Measurements from ENCODE around the gene IQGAP3. TPM values are rescaled to one million over a fixed set of nuclear protein-coding genes. Genes with fewer than 3 reads are reported as not detected.
A peak's percentile ranks its signal among the peaks of the same experiment; 100 is the strongest.

The IQGAP3 gene
- total and polyA plus RNA-seq, 7 experiments from 2014 or later, result 0.24 to 14.4 TPM; not detected in 5

DNA sequence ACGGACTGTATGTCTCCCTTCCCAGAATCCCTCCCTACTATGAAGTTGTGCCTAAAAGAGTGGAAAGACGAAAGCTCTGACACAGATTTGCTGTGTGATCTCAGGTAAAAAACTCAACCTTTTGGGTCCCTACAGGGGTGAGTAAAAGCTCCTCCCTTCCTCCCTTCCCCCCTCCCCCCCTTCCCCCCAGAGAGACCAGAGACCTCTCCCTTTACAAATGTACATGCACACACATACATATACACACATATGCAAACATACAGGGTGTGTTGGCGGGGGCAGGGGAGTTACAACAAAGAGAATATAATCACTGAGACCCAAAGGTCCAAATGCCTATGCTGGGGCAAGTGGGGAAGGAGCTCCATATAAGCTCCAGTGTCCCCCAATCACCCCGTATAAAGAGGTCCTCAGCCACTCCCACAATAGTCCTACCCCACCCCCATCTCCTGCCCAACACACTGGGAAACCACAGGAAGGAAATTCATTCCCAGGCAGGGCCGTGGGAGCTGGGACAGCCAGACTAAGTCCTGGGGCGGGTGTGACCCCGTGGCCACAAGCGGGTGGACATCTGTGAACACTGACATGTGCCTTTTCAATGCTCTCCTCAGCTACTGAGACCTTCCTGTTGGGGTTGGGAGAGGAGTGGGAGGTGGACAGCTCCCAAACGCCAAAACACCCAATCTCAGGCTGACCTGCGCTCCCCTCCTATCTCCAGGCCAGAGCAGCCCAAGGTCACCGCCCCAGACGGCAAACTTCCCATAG is 73.8 kb downstream of the IQGAP3 start:
- Histone ChIP-seq H3K9me3 (ENCODE audit: control insufficient read depth in 2 of 3, low read length in 3 of 3) (no peaks in the 10 kb centered on the region), H3K27ac (ENCODE audit: low read depth, low read length) (peak overlapping the region; percentile 99), H3K36me3 (ENCODE audit: control insufficient read depth in 2 of 3, insufficient read depth in 3 of 3, low read length in 3 of 3) (peaks cover 0 to 6% (median 4%) of the 10 kb centered on the region in 3 experiments), H3K27me3 (ENCODE audit: control insufficient read depth in 2 of 2, insufficient read depth in 2 of 2, low read length in 2 of 2) (no peaks in the 10 kb centered on the region), H3K4me1 (ENCODE audit: control insufficient read depth in 2 of 2, insufficient read depth in 2 of 2, low read length in 2 of 2) (peaks cover 74 to 75% of the 10 kb centered on the region in 2 donors), H3K4me3 (ENCODE audit: low read length) (peak overlapping the region; percentile 62)
- no peaks in the 10 kb centered on the region for H3K27me3 Mint-ChIP-seq
- H3K4me3 Mint-ChIP-seq, result peak overlapping the region; percentile 86 to 97 (median 92)
- POLR2A ChIA-PET, result interaction anchor here (0.5 to 14.4 kb wide), 8 partner anchors 10 to 102 kb away, joined by 3 to 256 read pairs (median 5); partner anchors contain the start of genes GPATCH4 and NAXE
- peaks cover 52 to 77% (median 73%) of the 10 kb centered on the region in 7 donors for H3K4me1 Mint-ChIP-seq
- peak overlapping the region; percentile 28 to 100 (median 91) for H3K27ac Mint-ChIP-seq
- ATAC-seq (no peak), DNase-seq (peak in 1 of 9 donors; percentile 5)
- CTCF ChIA-PET, result interaction anchor here (1.0 to 5.0 kb wide), 6 partner anchors 8 to 129 kb away, joined by 3 to 39 read pairs (median 4); no protein-coding TSS in a partner anchor
- intact Hi-C loops (cut with micrococcal nuclease), result no loop called here
- H3K9me3 Mint-ChIP-seq, result peaks cover 0 to 1% (median 0%) of the 10 kb centered on the region in 11 donors
- H3K36me3 Mint-ChIP-seq, result peaks cover 4 to 17% (median 5%) of the 10 kb centered on the region in 5 donors

DNA sequence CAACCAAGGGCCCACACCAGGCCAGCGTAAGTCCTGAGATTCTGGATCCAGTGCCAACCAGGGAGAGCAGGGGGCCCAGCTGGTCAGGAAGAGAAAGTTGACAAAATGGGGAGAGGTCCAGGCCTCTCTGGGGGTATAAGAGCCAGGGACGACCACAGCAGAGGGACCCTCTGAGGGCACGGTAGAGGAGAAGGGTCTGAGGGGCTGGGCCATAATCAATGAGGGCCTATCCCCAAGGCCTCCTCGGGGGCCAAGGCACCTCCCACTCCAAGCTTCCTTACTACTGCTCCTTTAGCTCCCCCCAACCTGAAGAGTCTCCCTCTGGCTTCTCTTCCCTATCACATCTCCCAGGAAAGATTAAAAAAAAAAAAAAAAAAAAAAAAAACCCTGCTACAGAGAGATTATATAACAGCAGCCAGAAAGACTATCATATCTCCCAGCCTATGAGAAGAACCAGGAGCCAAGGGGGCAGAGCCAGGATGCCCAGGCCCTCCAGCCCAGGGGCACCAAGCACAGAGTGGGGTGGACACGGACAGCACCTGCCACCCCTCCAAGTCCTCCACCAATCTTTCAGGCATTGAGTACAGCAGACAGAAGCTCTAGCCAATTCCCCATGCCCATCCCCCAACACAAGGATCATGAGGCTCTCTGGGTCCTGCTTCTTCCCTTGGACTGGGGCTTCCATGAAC is 74.5 kb downstream of the IQGAP3 start:
- Mint-ChIP-seq H3K36me3 (peaks cover 4 to 15% (median 5%) of the 10 kb centered on the region in 5 donors), H3K27me3 (no peaks in the 10 kb centered on the region), H3K4me1 (peaks cover 50 to 77% (median 73%) of the 10 kb centered on the region in 7 donors), H3K4me3 (peak overlapping the region; percentile 66 to 97 (median 92)), H3K27ac (peak overlapping the region in 8 of 9 donors; percentile 74 to 100 (median 90)), H3K9me3 (peaks cover 0 to 1% (median 0%) of the 10 kb centered on the region in 11 donors)
- peak in 2 of 9 donors; percentile 5 to 7 for DNase-seq
- Histone ChIP-seq H3K4me1 (ENCODE audit: control insufficient read depth in 2 of 2, insufficient read depth in 2 of 2, low read length in 2 of 2) (peaks cover 73 to 74% of the 10 kb centered on the region in 2 donors), H3K4me3 (ENCODE audit: low read length) (peak overlapping the region; percentile 62), H3K27ac (ENCODE audit: low read depth, low read length) (peak overlapping the region; percentile 99), H3K9me3 (ENCODE audit: control insufficient read depth in 2 of 3, low read length in 3 of 3) (no peaks in the 10 kb centered on the region), H3K27me3 (ENCODE audit: control insufficient read depth in 2 of 2, insufficient read depth in 2 of 2, low read length in 2 of 2) (no peaks in the 10 kb centered on the region), H3K36me3 (ENCODE audit: control insufficient read depth in 2 of 3, insufficient read depth in 3 of 3, low read length in 3 of 3) (peaks cover 0 to 6% (median 4%) of the 10 kb centered on the region in 3 experiments)
- no peak for ATAC-seq
- CTCF ChIA-PET, result interaction anchor here (1.0 to 5.0 kb wide), 5 partner anchors 16 to 130 kb away, joined by 3 to 39 read pairs (median 4); no protein-coding TSS in a partner anchor
- POLR2A ChIA-PET, result interaction anchor here (0.7 to 14.4 kb wide), 7 partner anchors 10 to 241 kb away, joined by 3 to 256 read pairs (median 6); partner anchors contain the start of gene NAXE
- intact Hi-C loops (cut with micrococcal nuclease), result no loop called here

DNA sequence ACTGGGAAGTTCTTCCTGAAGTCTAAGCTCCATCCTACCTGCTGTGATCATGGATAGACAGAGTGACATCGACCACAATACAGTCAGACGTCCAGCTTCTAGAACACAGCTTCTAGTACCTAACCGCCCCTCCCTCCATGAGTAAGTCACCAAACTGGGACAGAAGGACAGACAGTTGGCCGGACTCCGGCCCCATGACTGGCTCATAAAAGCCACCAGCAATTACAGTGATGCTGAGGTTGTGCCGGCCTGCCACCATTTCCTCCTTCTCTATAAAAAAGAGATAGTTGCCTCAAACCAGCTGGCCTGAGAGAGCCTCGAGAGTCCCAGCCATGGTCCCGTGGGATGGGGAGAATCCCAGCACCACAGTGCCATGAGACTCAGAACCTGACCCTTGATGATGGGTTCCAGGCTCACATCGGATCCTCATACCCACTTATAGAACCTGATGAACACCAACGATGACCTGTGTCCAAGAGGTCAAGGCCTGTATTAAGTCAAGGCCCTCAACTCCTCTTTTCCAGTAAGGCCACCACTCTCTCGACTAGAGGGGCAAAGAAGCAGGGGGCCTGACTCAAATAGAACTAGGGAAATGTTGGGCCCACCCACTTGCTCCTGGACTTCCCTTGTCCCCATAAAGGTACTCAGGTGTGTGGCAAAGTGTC is 75.2 kb downstream of the IQGAP3 start:
- H3K27ac ChIP-seq (ENCODE audit: low read depth, low read length), result peak overlapping the region; percentile 9
- no peaks in the 10 kb centered on the region for H3K27me3 Mint-ChIP-seq
- peaks cover 4 to 14% (median 5%) of the 10 kb centered on the region in 5 donors for H3K36me3 Mint-ChIP-seq
- no peak overlapping the region for H3K4me3 ChIP-seq (ENCODE audit: low read length)
- POLR2A ChIA-PET, result interaction anchor here (0.7 to 14.4 kb wide), 5 partner anchors 8 to 242 kb away, joined by 3 to 256 read pairs (median 9); no protein-coding TSS in a partner anchor
- no peaks in the 10 kb centered on the region for H3K27me3 ChIP-seq (ENCODE audit: control insufficient read depth in 2 of 2, insufficient read depth in 2 of 2, low read length in 2 of 2)
- H3K4me1 ChIP-seq (ENCODE audit: control insufficient read depth in 2 of 2, insufficient read depth in 2 of 2, low read length in 2 of 2), result peaks cover 73 to 74% of the 10 kb centered on the region in 2 donors
- ATAC-seq (no peak), DNase-seq (no peak)
- peak overlapping the region in 8 of 9 donors; percentile 74 to 100 (median 85) for H3K27ac Mint-ChIP-seq
- peaks cover 53 to 77% (median 73%) of the 10 kb centered on the region in 7 donors for H3K4me1 Mint-ChIP-seq
- peak overlapping the region; percentile 17 to 97 (median 92) for H3K4me3 Mint-ChIP-seq
- H3K9me3 Mint-ChIP-seq, result peaks cover 0 to 1% (median 0%) of the 10 kb centered on the region in 11 donors
- no peaks in the 10 kb centered on the region for H3K9me3 ChIP-seq (ENCODE audit: control insufficient read depth in 2 of 3, low read length in 3 of 3)
- peaks cover 0 to 6% (median 4%) of the 10 kb centered on the region in 3 experiments for H3K36me3 ChIP-seq (ENCODE audit: control insufficient read depth in 2 of 3, insufficient read depth in 3 of 3, low read length in 3 of 3)
- CTCF ChIA-PET, result interaction anchor here (0.9 kb wide), 2 partner anchors 16 to 130 kb away, joined by 3 read pairs; no protein-coding TSS in a partner anchor
- intact Hi-C loops (cut with micrococcal nuclease), result no loop called here

DNA sequence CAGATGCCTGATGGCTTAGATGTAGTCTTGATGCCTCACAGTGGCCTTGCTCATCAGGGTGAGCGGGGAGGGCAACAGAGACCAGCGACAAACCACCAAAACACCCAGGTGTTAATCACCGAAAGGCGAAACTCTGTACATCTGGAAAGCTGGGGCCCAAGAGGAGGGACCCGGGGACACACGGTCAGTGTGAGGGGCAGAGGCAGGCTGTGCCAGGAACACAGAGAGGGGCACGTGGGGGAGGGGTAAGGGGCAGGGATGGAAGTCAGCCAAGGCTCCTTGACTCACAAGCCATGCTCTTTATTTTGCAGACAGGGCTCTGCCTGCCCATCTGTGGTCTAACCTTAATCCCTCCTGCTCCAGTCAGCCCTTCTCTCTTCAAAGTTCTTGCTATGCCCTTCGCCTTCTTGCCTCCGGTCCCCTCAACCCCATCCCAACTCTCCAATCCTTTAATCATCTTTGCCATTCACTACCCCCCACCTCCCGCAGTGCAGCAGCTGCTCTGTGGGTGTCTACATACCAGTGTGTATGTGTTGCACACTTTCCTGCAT is 76.1 kb downstream of the IQGAP3 start:
- Histone ChIP-seq H3K36me3 (ENCODE audit: control insufficient read depth in 2 of 3, insufficient read depth in 3 of 3, low read length in 3 of 3) (peaks cover 0 to 6% (median 4%) of the 10 kb centered on the region in 3 experiments), H3K9me3 (ENCODE audit: control insufficient read depth in 2 of 3, low read length in 3 of 3) (no peaks in the 10 kb centered on the region), H3K27ac (ENCODE audit: low read depth, low read length) (peak overlapping the region; percentile 36), H3K4me3 (ENCODE audit: low read length) (no peak overlapping the region), H3K27me3 (ENCODE audit: control insufficient read depth in 2 of 2, insufficient read depth in 2 of 2, low read length in 2 of 2) (no peaks in the 10 kb centered on the region), H3K4me1 (ENCODE audit: control insufficient read depth in 2 of 2, insufficient read depth in 2 of 2, low read length in 2 of 2) (peaks cover 73 to 76% of the 10 kb centered on the region in 2 donors)
- ChIA-PET CTCF (interaction anchor here (0.9 to 1.2 kb wide), 3 partner anchors 15 to 131 kb away, joined by 3 to 6 read pairs (median 3); no protein-coding TSS in a partner anchor), POLR2A (interaction anchor here (0.8 to 14.4 kb wide), 3 partner anchors 9 to 12 kb away, joined by 3 to 256 read pairs (median 4); no protein-coding TSS in a partner anchor)
- peaks cover 62 to 78% (median 76%) of the 10 kb centered on the region in 7 donors for H3K4me1 Mint-ChIP-seq
- intact Hi-C loops (cut with micrococcal nuclease), result no loop called here
- H3K4me3 Mint-ChIP-seq, result peak overlapping the region in 9 of 10 donors; percentile 77 to 95 (median 92)
- ATAC-seq (no peak), DNase-seq (peak in 1 of 9 donors; percentile 6)
- peaks cover 4 to 15% (median 5%) of the 10 kb centered on the region in 5 donors for H3K36me3 Mint-ChIP-seq
- H3K27me3 Mint-ChIP-seq, result no peaks in the 10 kb centered on the region
- H3K9me3 Mint-ChIP-seq, result peaks cover 0 to 1% (median 0%) of the 10 kb centered on the region in 11 donors
- peak overlapping the region in 8 of 9 donors; percentile 74 to 100 (median 85) for H3K27ac Mint-ChIP-seq

DNA sequence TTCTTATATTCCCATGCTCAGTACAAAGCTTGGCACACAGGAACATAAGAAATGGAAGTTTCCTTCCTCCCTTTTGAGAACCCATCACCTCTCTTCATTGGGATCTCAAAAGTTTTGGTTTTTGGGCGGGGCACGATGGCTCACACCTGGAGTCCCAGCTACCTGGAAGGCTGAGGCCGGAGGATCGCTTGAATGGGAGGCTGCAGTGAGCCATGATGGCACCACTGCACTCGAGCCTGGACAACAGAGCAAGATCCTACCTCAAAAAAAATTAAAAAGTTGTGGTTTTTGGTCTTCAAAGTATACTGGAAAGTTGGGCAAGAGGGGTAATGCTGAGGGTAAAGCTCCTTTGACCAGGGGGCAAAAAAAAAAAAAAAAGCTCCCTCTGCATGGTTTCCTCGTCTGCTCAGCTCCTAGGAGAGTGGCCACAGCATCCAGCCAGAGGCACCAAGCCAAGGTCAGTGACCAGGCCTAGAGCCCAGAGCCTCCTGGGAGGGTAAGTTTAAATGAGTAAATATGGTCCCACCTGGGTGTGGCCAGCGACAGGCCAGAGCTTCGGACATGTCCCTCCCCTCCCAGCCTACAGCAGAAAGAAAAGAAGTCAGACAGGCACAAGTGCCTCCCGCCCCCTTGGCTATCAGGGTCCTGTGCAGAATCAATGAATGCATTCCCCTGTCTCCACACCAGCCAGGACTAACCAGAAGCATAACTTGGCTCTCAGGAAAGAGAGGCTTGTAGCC is 76.8 kb downstream of the IQGAP3 start:
- Histone ChIP-seq H3K9me3 (ENCODE audit: control insufficient read depth in 2 of 3, low read length in 3 of 3) (no peaks in the 10 kb centered on the region), H3K4me1 (ENCODE audit: control insufficient read depth in 2 of 2, insufficient read depth in 2 of 2, low read length in 2 of 2) (peaks cover 80 to 83% of the 10 kb centered on the region in 2 donors), H3K27ac (ENCODE audit: low read depth, low read length) (peak overlapping the region; percentile 36), H3K27me3 (ENCODE audit: control insufficient read depth in 2 of 2, insufficient read depth in 2 of 2, low read length in 2 of 2) (no peaks in the 10 kb centered on the region), H3K4me3 (ENCODE audit: low read length) (no peak overlapping the region), H3K36me3 (ENCODE audit: control insufficient read depth in 2 of 3, insufficient read depth in 3 of 3, low read length in 3 of 3) (peaks cover 0 to 6% (median 4%) of the 10 kb centered on the region in 3 experiments)
- peak overlapping the region in 9 of 10 donors; percentile 63 to 94 (median 90) for H3K4me3 Mint-ChIP-seq
- ATAC-seq (no peak), DNase-seq (peak in 1 of 9 donors; percentile 5)
- peaks cover 0 to 1% (median 0%) of the 10 kb centered on the region in 11 donors for H3K9me3 Mint-ChIP-seq
- intact Hi-C loops (cut with micrococcal nuclease), result no loop called here
- H3K36me3 Mint-ChIP-seq, result peaks cover 4 to 15% (median 5%) of the 10 kb centered on the region in 5 donors
- peak overlapping the region in 8 of 9 donors; percentile 74 to 100 (median 85) for H3K27ac Mint-ChIP-seq
- ChIA-PET POLR2A (interaction anchor here (0.8 to 14.4 kb wide), 5 partner anchors 9 to 76 kb away, joined by 3 to 256 read pairs (median 4); no protein-coding TSS in a partner anchor), CTCF (interaction anchor here (1.2 kb wide), 1 partner anchor 14 kb away, joined by 6 read pairs; no protein-coding TSS in a partner anchor)
- peaks cover 69 to 86% (median 82%) of the 10 kb centered on the region in 7 donors for H3K4me1 Mint-ChIP-seq
- H3K27me3 Mint-ChIP-seq, result no peaks in the 10 kb centered on the region
